Measurements from ENCODE around the gene MAD1L1.

MAD1L1 gene

GRCh38 chr7:1948887-1949680 lies 283.7 kb downstream of the MAD1L1 start:
- H3K4me3 ChIP-seq (ENCODE audit: low read depth, low read length) = no peak overlapping the region
- no peak for TF ChIP-seq CTCF (IDR thresholded peaks at IDR 0.05; ENCODE audit: borderline replicate concordance, insufficient read depth, low read depth, low read length)

GRCh38 chr7:1948301-1948796 lies 284.4 kb downstream of the MAD1L1 start:
- H3K4me3 ChIP-seq (ENCODE audit: low read depth, low read length) = no peak overlapping the region

GRCh38 chr7:1947586-1948217 lies 285.0 kb downstream of the MAD1L1 start:
- no peak for TF ChIP-seq CTCF (IDR thresholded peaks at IDR 0.05; ENCODE audit: borderline replicate concordance, insufficient read depth, low read depth, low read length)

More at GRCh38 chr7:1948301-1948796, 284.4 kb downstream of the MAD1L1 start:
- no peak for TF ChIP-seq CTCF (IDR thresholded peaks at IDR 0.05; ENCODE audit: borderline replicate concordance, insufficient read depth, low read depth, low read length)

GRCh38 chr7:1946773-1947450 lies 285.8 kb downstream of the MAD1L1 start:
- no peak overlapping the region for H3K4me3 ChIP-seq (ENCODE audit: low read depth, low read length)

More at GRCh38 chr7:1947586-1948217, 285.0 kb downstream of the MAD1L1 start:
- no peak overlapping the region for H3K4me3 ChIP-seq (ENCODE audit: low read depth, low read length)

GRCh38 chr7:1946025-1946772 lies 286.5 kb downstream of the MAD1L1 start:
- H3K4me3 ChIP-seq (ENCODE audit: low read depth, low read length) = no peak overlapping the region
- no peak for TF ChIP-seq CTCF (IDR thresholded peaks at IDR 0.05; ENCODE audit: borderline replicate concordance, insufficient read depth, low read depth, low read length)

More at GRCh38 chr7:1946773-1947450, 285.8 kb downstream of the MAD1L1 start:
- no peak for TF ChIP-seq CTCF (IDR thresholded peaks at IDR 0.05; ENCODE audit: borderline replicate concordance, insufficient read depth, low read depth, low read length)

GRCh38 chr7:1945558-1945957 lies 287.2 kb downstream of the MAD1L1 start:
- H3K4me3 ChIP-seq (ENCODE audit: low read depth, low read length) = no peak overlapping the region
- TF ChIP-seq CTCF (IDR thresholded peaks at IDR 0.05; ENCODE audit: borderline replicate concordance, insufficient read depth, low read depth, low read length) = no peak
